Superior temporal gyrus (tissue), 1 donor: Measurements from ENCODE around the gene TUT7.
"Not testable (repeated sequence)": the region's sequence is repeated elsewhere in the genome, so short reads cannot be mapped to it uniquely, and the experiment has no call there.

Source experiments
- DNase-seq: peaks from one replicate; pipeline ENCODE4 v3.0.0-alpha.2; 2016; ENCODE audit errors: extremely low spot score

Gene TUT7

GRCh38 chr9:86304236-86304730 lies 49.9 kb downstream of the TUT7 start:
- DNase-seq = no peak

GRCh38 chr9:86303316-86303975 lies 50.8 kb downstream of the TUT7 start:
- DNase-seq = no peak

GRCh38 chr9:86301686-86302085 lies 52.5 kb downstream of the TUT7 start:
- DNase-seq = no peak

- DNase-seq = no peak
Measured at GRCh38 chr9:86300701-86301100, 53.5 kb downstream of the TUT7 start.

GRCh38 chr9:86298873-86299272 lies 55.3 kb downstream of the TUT7 start:
- DNase-seq = no peak

GRCh38 chr9:86290341-86290740 lies 63.9 kb downstream of the TUT7 start:
- DNase-seq = not testable (repeated sequence)

GRCh38 chr9:86288499-86289198 lies 65.6 kb downstream of the TUT7 start:
- no peak for DNase-seq

GRCh38 chr9:86287013-86287412 lies 67.2 kb downstream of the TUT7 start:
- no peak for DNase-seq

GRCh38 chr9:86286278-86286677 lies 67.9 kb downstream of the TUT7 start:
- no peak for DNase-seq

- no peak for DNase-seq
Measured at GRCh38 chr9:86285261-86285660, 68.9 kb downstream of the TUT7 start.

- peak; percentile 75 for DNase-seq
Measured at GRCh38 chr9:86282979-86283535, 71.2 kb downstream of the TUT7 start.

- peak; percentile 91 for DNase-seq
Measured at GRCh38 chr9:86282077-86282978, 71.9 kb downstream of the TUT7 start, which contains the start of gene ISCA1. Gene ISCA1 (minus strand): TSS chr9:86282538. CDS start chr9:86282458, 80 bp downstream.

- no peak for DNase-seq
Measured at GRCh38 chr9:86281593-86282076, 72.6 kb downstream of the TUT7 start.

GRCh38 chr9:86280580-86280979 lies 73.6 kb downstream of the TUT7 start:
- no peak for DNase-seq

GRCh38 chr9:86279839-86280238 lies 74.4 kb downstream of the TUT7 start:
- no peak for DNase-seq

- DNase-seq = no peak
Measured at GRCh38 chr9:86277072-86277471, 77.1 kb downstream of the TUT7 start.

- DNase-seq = no peak
Measured at GRCh38 chr9:86275962-86276361, 78.2 kb downstream of the TUT7 start.

- no peak for DNase-seq
Measured at GRCh38 chr9:86274821-86275643, 79.2 kb downstream of the TUT7 start.

GRCh38 chr9:86272221-86272620 lies 82.0 kb downstream of the TUT7 start:
- DNase-seq = no peak

GRCh38 chr9:86263876-86264275 lies 90.3 kb downstream of the TUT7 start:
- no peak for DNase-seq

GRCh38 chr9:86262492-86262891 lies 91.7 kb downstream of the TUT7 start:
- DNase-seq = no peak
